ENCODE measurements around the gene ABITRAM. TPM values are rescaled to one million over a fixed set of nuclear protein-coding genes. Genes with fewer than 3 reads are reported as not detected.

The ABITRAM gene
- total and polyA plus RNA-seq, 2 of the 13 experiments (the other 11 are each of a cell fraction or from before 2014, with no cell fraction given) = 10.2 to 21.6 TPM

DNA sequence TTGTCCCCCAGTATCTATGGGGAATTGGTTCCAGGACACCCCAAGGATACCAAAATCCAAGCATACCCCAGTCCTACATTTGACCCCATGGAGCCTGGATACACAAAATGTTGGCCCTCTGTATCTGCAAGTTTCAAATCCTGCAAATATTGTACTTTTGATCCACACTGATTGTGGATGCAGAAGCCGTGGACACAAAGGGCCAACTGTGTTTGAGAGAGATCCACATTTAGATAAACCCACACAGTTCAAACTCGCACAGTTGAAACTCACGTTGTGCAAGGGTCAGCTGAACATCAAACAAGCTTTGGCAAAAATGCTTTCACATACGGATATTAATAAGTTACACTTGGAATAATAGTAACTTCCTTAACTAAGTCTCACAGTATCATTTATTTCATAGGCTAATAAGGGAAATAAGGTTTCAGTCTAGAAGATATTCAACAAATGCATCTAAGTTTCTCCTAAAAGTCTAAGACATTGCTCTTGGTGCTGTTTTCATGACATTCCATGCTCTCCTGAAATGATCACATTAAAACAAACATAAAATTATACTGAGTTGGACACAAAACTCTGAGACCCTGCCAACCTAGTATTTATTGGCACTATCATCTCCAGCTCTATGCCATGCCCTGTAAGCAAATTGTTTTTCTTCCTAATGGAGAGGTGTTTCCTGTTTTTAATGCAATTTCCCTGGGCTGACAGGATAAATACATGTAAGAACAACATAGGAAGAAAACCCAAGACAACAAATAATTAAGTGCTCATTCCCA is 39.8 kb upstream of the ABITRAM start (continued):
- TF ChIP-seq, protein P1, sequence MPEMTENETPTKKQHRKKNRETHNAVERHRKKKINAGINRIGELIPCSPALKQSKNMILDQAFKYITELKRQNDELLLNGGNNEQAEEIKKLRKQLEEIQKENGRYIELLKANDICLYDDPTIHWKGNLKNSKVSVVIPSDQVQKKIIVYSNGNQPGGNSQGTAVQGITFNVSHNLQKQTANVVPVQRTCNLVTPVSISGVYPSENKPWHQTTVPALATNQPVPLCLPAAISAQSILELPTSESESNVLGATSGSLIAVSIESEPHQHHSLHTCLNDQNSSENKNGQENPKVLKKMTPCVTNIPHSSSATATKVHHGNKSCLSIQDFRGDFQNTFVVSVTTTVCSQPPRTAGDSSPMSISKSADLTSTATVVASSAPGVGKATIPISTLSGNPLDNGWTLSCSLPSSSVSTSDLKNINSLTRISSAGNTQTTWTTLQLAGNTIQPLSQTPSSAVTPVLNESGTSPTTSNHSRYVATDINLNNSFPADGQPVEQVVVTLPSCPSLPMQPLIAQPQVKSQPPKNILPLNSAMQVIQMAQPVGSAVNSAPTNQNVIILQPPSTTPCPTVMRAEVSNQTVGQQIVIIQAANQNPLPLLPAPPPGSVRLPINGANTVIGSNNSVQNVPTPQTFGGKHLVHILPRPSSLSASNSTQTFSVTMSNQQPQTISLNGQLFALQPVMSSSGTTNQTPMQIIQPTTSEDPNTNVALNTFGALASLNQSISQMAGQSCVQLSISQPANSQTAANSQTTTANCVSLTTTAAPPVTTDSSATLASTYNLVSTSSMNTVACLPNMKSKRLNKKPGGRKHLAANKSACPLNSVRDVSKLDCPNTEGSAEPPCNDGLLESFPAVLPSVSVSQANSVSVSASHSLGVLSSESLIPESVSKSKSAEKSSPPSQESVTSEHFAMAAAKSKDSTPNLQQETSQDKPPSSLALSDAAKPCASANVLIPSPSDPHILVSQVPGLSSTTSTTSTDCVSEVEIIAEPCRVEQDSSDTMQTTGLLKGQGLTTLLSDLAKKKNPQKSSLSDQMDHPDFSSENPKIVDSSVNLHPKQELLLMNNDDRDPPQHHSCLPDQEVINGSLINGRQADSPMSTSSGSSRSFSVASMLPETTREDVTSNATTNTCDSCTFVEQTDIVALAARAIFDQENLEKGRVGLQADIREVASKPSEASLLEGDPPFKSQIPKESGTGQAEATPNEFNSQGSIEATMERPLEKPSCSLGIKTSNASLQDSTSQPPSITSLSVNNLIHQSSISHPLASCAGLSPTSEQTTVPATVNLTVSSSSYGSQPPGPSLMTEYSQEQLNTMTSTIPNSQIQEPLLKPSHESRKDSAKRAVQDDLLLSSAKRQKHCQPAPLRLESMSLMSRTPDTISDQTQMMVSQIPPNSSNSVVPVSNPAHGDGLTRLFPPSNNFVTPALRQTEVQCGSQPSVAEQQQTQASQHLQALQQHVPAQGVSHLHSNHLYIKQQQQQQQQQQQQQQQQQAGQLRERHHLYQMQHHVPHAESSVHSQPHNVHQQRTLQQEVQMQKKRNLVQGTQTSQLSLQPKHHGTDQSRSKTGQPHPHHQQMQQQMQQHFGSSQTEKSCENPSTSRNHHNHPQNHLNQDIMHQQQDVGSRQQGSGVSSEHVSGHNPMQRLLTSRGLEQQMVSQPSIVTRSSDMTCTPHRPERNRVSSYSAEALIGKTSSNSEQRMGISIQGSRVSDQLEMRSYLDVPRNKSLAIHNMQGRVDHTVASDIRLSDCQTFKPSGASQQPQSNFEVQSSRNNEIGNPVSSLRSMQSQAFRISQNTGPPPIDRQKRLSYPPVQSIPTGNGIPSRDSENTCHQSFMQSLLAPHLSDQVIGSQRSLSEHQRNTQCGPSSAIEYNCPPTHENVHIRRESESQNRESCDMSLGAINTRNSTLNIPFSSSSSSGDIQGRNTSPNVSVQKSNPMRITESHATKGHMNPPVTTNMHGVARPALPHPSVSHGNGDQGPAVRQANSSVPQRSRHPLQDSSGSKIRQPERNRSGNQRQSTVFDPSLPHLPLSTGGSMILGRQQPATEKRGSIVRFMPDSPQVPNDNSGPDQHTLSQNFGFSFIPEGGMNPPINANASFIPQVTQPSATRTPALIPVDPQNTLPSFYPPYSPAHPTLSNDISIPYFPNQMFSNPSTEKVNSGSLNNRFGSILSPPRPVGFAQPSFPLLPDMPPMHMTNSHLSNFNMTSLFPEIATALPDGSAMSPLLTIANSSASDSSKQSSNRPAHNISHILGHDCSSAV (CRISPR knock-in tag; IDR thresholded peaks at IDR 0.05; ENCODE audit: borderline replicate concordance) = no peak
- TF ChIP-seq ZFAT (CRISPR knock-in tag; conservative IDR thresholded peaks at IDR 0.05) (no peak), MATR3 (CRISPR knock-in tag; IDR thresholded peaks at IDR 0.05) (no peak), ELK4 (CRISPR knock-in tag; IDR thresholded peaks at IDR 0.05; ENCODE audit: borderline replicate concordance) (no peak), CCDC6 (CRISPR knock-in tag; IDR thresholded peaks at IDR 0.05) (peak; percentile 63; the same call in 1 of the 2 replicates)
- TF ChIP-seq, protein P2, sequence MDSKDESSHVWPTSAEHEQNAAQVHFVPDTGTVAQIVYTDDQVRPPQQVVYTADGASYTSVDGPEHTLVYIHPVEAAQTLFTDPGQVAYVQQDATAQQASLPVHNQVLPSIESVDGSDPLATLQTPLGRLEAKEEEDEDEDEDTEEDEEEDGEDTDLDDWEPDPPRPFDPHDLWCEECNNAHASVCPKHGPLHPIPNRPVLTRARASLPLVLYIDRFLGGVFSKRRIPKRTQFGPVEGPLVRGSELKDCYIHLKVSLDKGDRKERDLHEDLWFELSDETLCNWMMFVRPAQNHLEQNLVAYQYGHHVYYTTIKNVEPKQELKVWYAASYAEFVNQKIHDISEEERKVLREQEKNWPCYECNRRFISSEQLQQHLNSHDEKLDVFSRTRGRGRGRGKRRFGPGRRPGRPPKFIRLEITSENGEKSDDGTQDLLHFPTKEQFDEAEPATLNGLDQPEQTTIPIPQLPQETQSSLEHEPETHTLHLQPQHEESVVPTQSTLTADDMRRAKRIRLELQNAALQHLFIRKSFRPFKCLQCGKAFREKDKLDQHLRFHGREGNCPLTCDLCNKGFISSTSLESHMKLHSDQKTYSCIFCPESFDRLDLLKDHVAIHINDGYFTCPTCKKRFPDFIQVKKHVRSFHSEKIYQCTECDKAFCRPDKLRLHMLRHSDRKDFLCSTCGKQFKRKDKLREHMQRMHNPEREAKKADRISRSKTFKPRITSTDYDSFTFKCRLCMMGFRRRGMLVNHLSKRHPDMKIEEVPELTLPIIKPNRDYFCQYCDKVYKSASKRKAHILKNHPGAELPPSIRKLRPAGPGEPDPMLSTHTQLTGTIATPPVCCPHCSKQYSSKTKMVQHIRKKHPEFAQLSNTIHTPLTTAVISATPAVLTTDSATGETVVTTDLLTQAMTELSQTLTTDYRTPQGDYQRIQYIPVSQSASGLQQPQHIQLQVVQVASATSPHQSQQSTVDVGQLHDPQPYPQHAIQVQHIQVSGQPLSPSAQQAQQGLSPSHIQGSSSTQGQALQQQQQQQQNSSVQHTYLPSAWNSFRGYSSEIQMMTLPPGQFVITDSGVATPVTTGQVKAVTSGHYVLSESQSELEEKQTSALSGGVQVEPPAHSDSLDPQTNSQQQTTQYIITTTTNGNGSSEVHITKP (CRISPR knock-in tag; IDR thresholded peaks at IDR 0.05; ENCODE audit: low read depth) = no peak; the same call in 1 of the 2 replicates
- TF ChIP-seq, protein P3, sequence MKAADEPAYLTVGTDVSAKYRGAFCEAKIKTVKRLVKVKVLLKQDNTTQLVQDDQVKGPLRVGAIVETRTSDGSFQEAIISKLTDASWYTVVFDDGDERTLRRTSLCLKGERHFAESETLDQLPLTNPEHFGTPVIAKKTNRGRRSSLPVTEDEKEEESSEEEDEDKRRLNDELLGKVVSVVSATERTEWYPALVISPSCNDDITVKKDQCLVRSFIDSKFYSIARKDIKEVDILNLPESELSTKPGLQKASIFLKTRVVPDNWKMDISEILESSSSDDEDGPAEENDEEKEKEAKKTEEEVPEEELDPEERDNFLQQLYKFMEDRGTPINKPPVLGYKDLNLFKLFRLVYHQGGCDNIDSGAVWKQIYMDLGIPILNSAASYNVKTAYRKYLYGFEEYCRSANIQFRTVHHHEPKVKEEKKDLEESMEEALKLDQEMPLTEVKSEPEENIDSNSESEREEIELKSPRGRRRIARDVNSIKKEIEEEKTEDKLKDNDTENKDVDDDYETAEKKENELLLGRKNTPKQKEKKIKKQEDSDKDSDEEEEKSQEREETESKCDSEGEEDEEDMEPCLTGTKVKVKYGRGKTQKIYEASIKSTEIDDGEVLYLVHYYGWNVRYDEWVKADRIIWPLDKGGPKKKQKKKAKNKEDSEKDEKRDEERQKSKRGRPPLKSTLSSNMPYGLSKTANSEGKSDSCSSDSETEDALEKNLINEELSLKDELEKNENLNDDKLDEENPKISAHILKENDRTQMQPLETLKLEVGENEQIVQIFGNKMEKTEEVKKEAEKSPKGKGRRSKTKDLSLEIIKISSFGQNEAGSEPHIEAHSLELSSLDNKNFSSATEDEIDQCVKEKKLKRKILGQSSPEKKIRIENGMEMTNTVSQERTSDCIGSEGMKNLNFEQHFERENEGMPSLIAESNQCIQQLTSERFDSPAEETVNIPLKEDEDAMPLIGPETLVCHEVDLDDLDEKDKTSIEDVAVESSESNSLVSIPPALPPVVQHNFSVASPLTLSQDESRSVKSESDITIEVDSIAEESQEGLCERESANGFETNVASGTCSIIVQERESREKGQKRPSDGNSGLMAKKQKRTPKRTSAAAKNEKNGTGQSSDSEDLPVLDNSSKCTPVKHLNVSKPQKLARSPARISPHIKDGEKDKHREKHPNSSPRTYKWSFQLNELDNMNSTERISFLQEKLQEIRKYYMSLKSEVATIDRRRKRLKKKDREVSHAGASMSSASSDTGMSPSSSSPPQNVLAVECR (CRISPR knock-in tag; IDR thresholded peaks at IDR 0.05; ENCODE audit: borderline replicate concordance) = peak; percentile 39; the same call in 1 of the 2 replicates
- TF ChIP-seq, protein P4, sequence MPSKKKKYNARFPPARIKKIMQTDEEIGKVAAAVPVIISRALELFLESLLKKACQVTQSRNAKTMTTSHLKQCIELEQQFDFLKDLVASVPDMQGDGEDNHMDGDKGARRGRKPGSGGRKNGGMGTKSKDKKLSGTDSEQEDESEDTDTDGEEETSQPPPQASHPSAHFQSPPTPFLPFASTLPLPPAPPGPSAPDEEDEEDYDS (CRISPR knock-in tag; IDR thresholded peaks at IDR 0.05) = 0 out of 2 replicates have a peak, but pooled peaks have one; percentile 37
